Neural progenitor cell (in vitro differentiated cells): ENCODE measurements around the gene ETFRF1. TPM values are rescaled to one million over a fixed set of nuclear protein-coding genes. Genes with fewer than 3 reads are reported as not detected.

ENCODE experiments used
- DNase-seq: peaks from one replicate; pipeline ENCODE4 v3.0.0-alpha.2; 2016; ENCODE audit warnings: low spot score
- H2AFZ ChIP-seq: fragments of 200-600 bp; sonication (generic); replicated peaks from 2 replicates; pipeline ENCODE4 v1.6.1; 2016; ENCODE audit warnings: antibody characterized with exemption
- H3F3A ChIP-seq: fragments of 200-600 bp; sonication (generic); 2 replicates; pipeline ENCODE4 v1.6.1; 2016; ENCODE audit warnings: antibody characterized with exemption, low read depth
- H3K27ac ChIP-seq: fragments of 200-600 bp; sonication (generic); 2 replicates; pipeline ENCODE4 v1.5.1; 2016; ENCODE audit warnings: mild to moderate bottlenecking
- H3K27me3 ChIP-seq: fragments of 200-600 bp; sonication (generic); 2 replicates; pipeline ENCODE4 v1.6.1; 2016; ENCODE audit warnings: mild to moderate bottlenecking, moderate library complexity
- H3K36me3 ChIP-seq: fragments of 200-600 bp; sonication (generic); 2 replicates; pipeline ENCODE4 v1.5.1; 2016
- H3K4me1 ChIP-seq: fragments of 200-600 bp; sonication (generic); 2 replicates; pipeline ENCODE4 v1.6.1; 2016; ENCODE audit warnings: mixed run types
- H3K4me2 ChIP-seq: fragments of 200-600 bp; sonication (generic); 2 replicates; pipeline ENCODE4 v1.6.1; 2016
- H3K4me3 ChIP-seq: fragments of 200-600 bp; sonication (generic); 2 replicates; pipeline ENCODE4 v1.5.1; 2016
- H3K79me2 ChIP-seq: fragments of 200-600 bp; sonication (generic); 2 replicates; pipeline ENCODE4 v1.6.1; 2016; ENCODE audit warnings: low read depth
- H3K9ac ChIP-seq: fragments of 200-600 bp; sonication (generic); 2 replicates; pipeline ENCODE4 v1.6.1; 2016
- H3K9me3 ChIP-seq: fragments of 200-600 bp; sonication (generic); 2 replicates; pipeline ENCODE4 v1.5.1; 2016; ENCODE audit warnings: low read depth
- H4K20me1 ChIP-seq: fragments of 200-600 bp; sonication (generic); 2 replicates; pipeline ENCODE4 v1.6.1; 2016; ENCODE audit warnings: low read depth
- H3K27ac Mint-ChIP-seq: 3 replicates; pipeline ENCODE4 v1.8.0; 2021; ENCODE audit warnings: mixed read lengths
- H3K27me3 Mint-ChIP-seq: 2 replicates; pipeline ENCODE4 v1.8.0; 2022; ENCODE audit warnings: low read depth, mild to moderate bottlenecking, inconsistent platforms, moderate library complexity, mixed read lengths; ENCODE audit not compliant: insufficient read depth
- H3K36me3 Mint-ChIP-seq: 3 replicates; pipeline ENCODE4 v1.8.0; 2021; ENCODE audit warnings: mixed read lengths
- H3K4me1 Mint-ChIP-seq: 3 replicates; pipeline ENCODE4 v1.8.0; 2021; ENCODE audit warnings: mixed read lengths
- H3K4me3 Mint-ChIP-seq: 3 replicates; pipeline ENCODE4 v1.8.0; 2021; ENCODE audit warnings: mild to moderate bottlenecking, moderate library complexity, mixed read lengths
- H3K9me3 Mint-ChIP-seq: 3 replicates; pipeline ENCODE4 v1.8.0; 2020; ENCODE audit warnings: mixed read lengths
- CTCF ChIP-seq: fragments of 200-600 bp; sonication (generic); IDR thresholded peaks from 2 replicates; pipeline ENCODE4 v1.5.1; 2017; ENCODE audit warnings: antibody characterized with exemption, mild to moderate bottlenecking
- EZH2 ChIP-seq: fragments of 200-600 bp; sonication (generic); IDR thresholded peaks from 2 replicates; pipeline ENCODE4 v1.6.1; 2017; ENCODE audit warnings: antibody characterized with exemption, mild to moderate bottlenecking, moderate library complexity
- EZH2phosphoT487 ChIP-seq: fragments of 200-600 bp; sonication (generic); IDR thresholded peaks from 2 replicates; pipeline ENCODE4 v1.6.1; 2017; ENCODE audit warnings: antibody characterized with exemption
- total RNA-seq: library from RNA; depleted of rRNA; stranded (reverse); fragments of >200 nt; gene quantifications from 2 replicates; pipeline ENCODE4 v1.2.3, GENCODE V29; 2015; ENCODE audit warnings: low replicate concordance

ETFRF1 gene
- total RNA-seq, 1 donor from 2014 or later = 57.7 TPM

GRCh38 chr12:25162866-25163265 lies 32.2 kb upstream of the ETFRF1 start:
- Mint-ChIP-seq H3K9me3 (no peaks in the 10 kb centered on the region), H3K4me3 (no peak overlapping the region), H3K36me3 (no peaks in the 10 kb centered on the region), H3K27me3 (no peaks in the 10 kb centered on the region), H3K27ac (no peak overlapping the region), H3K4me1 (no peaks in the 10 kb centered on the region)
- H3K4me3 ChIP-seq = no peak overlapping the region
- no peak overlapping the region for H3K9ac ChIP-seq
- H2AFZ ChIP-seq = no peak overlapping the region
- H4K20me1 ChIP-seq = no peaks in the 10 kb centered on the region
- no peak for DNase-seq
- TF ChIP-seq EZH2 (no peak), CTCF (no peak), EZH2phosphoT487 (no peak)
- no peaks in the 10 kb centered on the region for H3K27me3 ChIP-seq
- no peak overlapping the region for H3K4me2 ChIP-seq
- no peaks in the 10 kb centered on the region for H3K79me2 ChIP-seq
- no peaks in the 10 kb centered on the region for H3K4me1 ChIP-seq
- no peaks in the 10 kb centered on the region for H3F3A ChIP-seq
- H3K9me3 ChIP-seq = no peaks in the 10 kb centered on the region
- H3K36me3 ChIP-seq = no peaks in the 10 kb centered on the region
- no peak overlapping the region for H3K27ac ChIP-seq

GRCh38 chr12:25182765-25183164 lies 12.3 kb upstream of the ETFRF1 start:
- Mint-ChIP-seq H3K27ac (no peak overlapping the region), H3K9me3 (no peaks in the 10 kb centered on the region)
- TF ChIP-seq CTCF (no peak), EZH2 (no peak), EZH2phosphoT487 (no peak)

GRCh38 chr12:25184132-25184531 lies 10.9 kb upstream of the ETFRF1 start:
- no peak overlapping the region for H3K9ac ChIP-seq
- no peak overlapping the region for H3K27ac Mint-ChIP-seq
- H3K79me2 ChIP-seq = no peaks in the 10 kb centered on the region
- no peak for DNase-seq
- no peak overlapping the region for H3K4me3 ChIP-seq
- no peaks in the 10 kb centered on the region for H3K36me3 ChIP-seq
- H3K4me3 Mint-ChIP-seq = no peak overlapping the region
- peaks cover 4% of the 10 kb centered on the region for H3K27me3 Mint-ChIP-seq
- H3K4me2 ChIP-seq = no peak overlapping the region
- no peak overlapping the region for H2AFZ ChIP-seq
- H3K4me1 ChIP-seq = no peaks in the 10 kb centered on the region
- H3K4me1 Mint-ChIP-seq = peaks cover 3% of the 10 kb centered on the region
- H3K36me3 Mint-ChIP-seq = no peaks in the 10 kb centered on the region
- no peaks in the 10 kb centered on the region for H3K9me3 ChIP-seq
- no peak for TF ChIP-seq EZH2
- no peak for TF ChIP-seq EZH2phosphoT487
- TF ChIP-seq CTCF = no peak
- no peaks in the 10 kb centered on the region for H3F3A ChIP-seq
- H3K27me3 ChIP-seq = no peaks in the 10 kb centered on the region
- no peaks in the 10 kb centered on the region for H4K20me1 ChIP-seq
- no peaks in the 10 kb centered on the region for H3K9me3 Mint-ChIP-seq
- H3K27ac ChIP-seq = no peak overlapping the region

More at GRCh38 chr12:25182765-25183164, 12.3 kb upstream of the ETFRF1 start:
- no peaks in the 10 kb centered on the region for H3K9me3 ChIP-seq
- H3K27me3 Mint-ChIP-seq = peaks cover 4% of the 10 kb centered on the region
- DNase-seq = no peak
- no peak overlapping the region for H3K4me3 ChIP-seq
- H3K27ac ChIP-seq = no peak overlapping the region
- H3K79me2 ChIP-seq = no peaks in the 10 kb centered on the region
- no peaks in the 10 kb centered on the region for H3K36me3 Mint-ChIP-seq
- no peak overlapping the region for H3K4me3 Mint-ChIP-seq
- no peak overlapping the region for H2AFZ ChIP-seq
- H3K4me1 Mint-ChIP-seq = no peaks in the 10 kb centered on the region
- no peaks in the 10 kb centered on the region for H3K4me1 ChIP-seq
- H3K9ac ChIP-seq = no peak overlapping the region
- H3F3A ChIP-seq = no peaks in the 10 kb centered on the region
- H4K20me1 ChIP-seq = no peaks in the 10 kb centered on the region
- no peaks in the 10 kb centered on the region for H3K36me3 ChIP-seq
- no peak overlapping the region for H3K4me2 ChIP-seq
- H3K27me3 ChIP-seq = no peaks in the 10 kb centered on the region
